ENCODE measurements around the gene PDE3A.

The PDE3A gene

GRCh38 chr12:20458011-20458410 is 89.7 kb downstream of the PDE3A start:
- DNase-seq (ENCODE audit: low read depth in 3 of 3) = no peak

GRCh38 chr12:20459920-20460319 is 91.6 kb downstream of the PDE3A start:
- no peak for DNase-seq (ENCODE audit: low read depth in 3 of 3)

GRCh38 chr12:20460956-20461355 is 92.6 kb downstream of the PDE3A start:
- no peak for DNase-seq (ENCODE audit: low read depth in 3 of 3)

GRCh38 chr12:20463913-20464524 is 95.7 kb downstream of the PDE3A start:
- DNase-seq (ENCODE audit: low read depth in 3 of 3) = no peak

- DNase-seq (ENCODE audit: low read depth in 3 of 3) = no peak
These were observed 101.0 kb downstream of the PDE3A start for GRCh38 chr12:20469300-20469699.

- DNase-seq (ENCODE audit: low read depth in 3 of 3) = no peak
These were observed 101.4 kb downstream of the PDE3A start for GRCh38 chr12:20469756-20470155.

- no peak for DNase-seq (ENCODE audit: low read depth in 3 of 3)
These were observed 103.9 kb downstream of the PDE3A start for GRCh38 chr12:20472102-20472782.

- DNase-seq (ENCODE audit: low read depth in 3 of 3) = no peak
These were observed 104.8 kb downstream of the PDE3A start for GRCh38 chr12:20473133-20473532.

GRCh38 chr12:20474016-20474415 is 105.7 kb downstream of the PDE3A start:
- DNase-seq (ENCODE audit: low read depth in 3 of 3) = no peak

- no peak for DNase-seq (ENCODE audit: low read depth in 3 of 3)
These were observed 106.1 kb downstream of the PDE3A start for GRCh38 chr12:20474443-20474842.

- DNase-seq (ENCODE audit: low read depth in 3 of 3) = no peak
These were observed 107.2 kb downstream of the PDE3A start for GRCh38 chr12:20475542-20475941.

- DNase-seq (ENCODE audit: low read depth in 3 of 3) = no peak
These were observed 108.2 kb downstream of the PDE3A start for GRCh38 chr12:20476551-20476950.

- no peak for DNase-seq (ENCODE audit: low read depth in 3 of 3)
These were observed 108.9 kb downstream of the PDE3A start for GRCh38 chr12:20477255-20477654.

GRCh38 chr12:20477672-20478071 is 109.3 kb downstream of the PDE3A start:
- DNase-seq (ENCODE audit: low read depth in 3 of 3) = no peak

- no peak for DNase-seq (ENCODE audit: low read depth in 3 of 3)
These were observed 114.2 kb downstream of the PDE3A start for GRCh38 chr12:20482491-20483054.

- DNase-seq (ENCODE audit: low read depth in 3 of 3) = no peak
These were observed 115.4 kb downstream of the PDE3A start for GRCh38 chr12:20483776-20484175.

GRCh38 chr12:20486233-20486632 is 117.9 kb downstream of the PDE3A start:
- no peak for DNase-seq (ENCODE audit: low read depth in 3 of 3)

GRCh38 chr12:20487519-20487918 is 119.2 kb downstream of the PDE3A start:
- no peak for DNase-seq (ENCODE audit: low read depth in 3 of 3)

GRCh38 chr12:20489645-20490044 is 121.3 kb downstream of the PDE3A start:
- DNase-seq (ENCODE audit: low read depth in 3 of 3) = no peak

- DNase-seq (ENCODE audit: low read depth in 3 of 3) = no peak
These were observed 121.9 kb downstream of the PDE3A start for GRCh38 chr12:20490213-20490612.

GRCh38 chr12:20491290-20491689 is 123.0 kb downstream of the PDE3A start:
- DNase-seq (ENCODE audit: low read depth in 3 of 3) = no peak

- DNase-seq (ENCODE audit: low read depth in 3 of 3) = no peak
These were observed 124.0 kb downstream of the PDE3A start for GRCh38 chr12:20492251-20492760.

- no peak for DNase-seq (ENCODE audit: low read depth in 3 of 3)
These were observed 125.6 kb downstream of the PDE3A start for GRCh38 chr12:20493934-20494333.

Data from stimulated activated CD4-positive, alpha-beta T cell treated with anti-CD3 and anti-CD28 coated beads, TNF-alpha, amount 100 ng/mL, for 24 hours (primary cell).